KMS-11 (cell line): ENCODE measurements around the gene VSTM2B.

Experiments
- H2AFZ ChIP-seq: fragments of 200-600 bp; sonication (generic); 2 replicates; pipeline ENCODE4 v1.6.1; 2016; ENCODE audit warnings: antibody characterized with exemption, mixed run types, low read depth
- H3K27ac ChIP-seq: fragments of 200-600 bp; sonication (generic); 2 replicates; pipeline ENCODE4 v1.6.1; 2016; ENCODE audit warnings: mild to moderate bottlenecking, mixed run types
- H3K27me3 ChIP-seq: fragments of 200-600 bp; sonication (generic); 2 replicates; pipeline ENCODE4 v1.6.1; 2017; ENCODE audit warnings: mild to moderate bottlenecking, low read depth, mixed run types, moderate library complexity; ENCODE audit not compliant: insufficient read depth
- H3K36me3 ChIP-seq: fragments of 200-600 bp; sonication (generic); 2 replicates; pipeline ENCODE4 v1.6.1; 2017; ENCODE audit warnings: mild to moderate bottlenecking, mixed run types; ENCODE audit not compliant: insufficient read depth
- H3K4me1 ChIP-seq: fragments of 200-600 bp; sonication (generic); 2 replicates; pipeline ENCODE4 v1.6.1; 2016; ENCODE audit warnings: mild to moderate bottlenecking, low read depth, mixed run types; ENCODE audit not compliant: poor library complexity, severe bottlenecking
- H3K4me2 ChIP-seq: fragments of 200-600 bp; sonication (generic); 2 replicates; pipeline ENCODE4 v1.7.0; 2016; ENCODE audit warnings: mild to moderate bottlenecking, mixed run types
- H3K4me3 ChIP-seq: fragments of 200-600 bp; sonication (generic); IDR thresholded peaks from 2 replicates; pipeline ENCODE4 v1.6.1; 2017; ENCODE audit warnings: low read depth, low read length, mixed read lengths; ENCODE audit not compliant: insufficient read depth
- H3K79me2 ChIP-seq: fragments of 200-600 bp; sonication (generic); 2 replicates; pipeline ENCODE4 v1.6.1; 2016; ENCODE audit warnings: low read depth, mixed run types; ENCODE audit not compliant: insufficient read depth
- H3K9ac ChIP-seq: fragments of 200-600 bp; sonication (generic); 2 replicates; pipeline ENCODE4 v1.6.1; 2016; ENCODE audit warnings: mild to moderate bottlenecking, mixed run types
- H4K20me1 ChIP-seq: fragments of 200-600 bp; sonication (generic); 2 replicates; pipeline ENCODE4 v1.6.1; 2016; ENCODE audit warnings: mild to moderate bottlenecking, mixed run types; ENCODE audit not compliant: insufficient read depth
- TF ChIP-seq, protein P1 (sequence below): fragments of 200-600 bp; sonication (generic); conservative IDR thresholded peaks from 2 replicates; pipeline ENCODE4 v1.6.1; 2017; ENCODE audit warnings: low read depth, mild to moderate bottlenecking, antibody characterized with exemption, low read length, moderate library complexity, mixed read lengths

Gene VSTM2B

GRCh38 chr19:29492769-29493168 lies 33.0 kb upstream of the VSTM2B start:
- Histone ChIP-seq H3K4me3 (no peak overlapping the region), H3K4me2 (no peak overlapping the region), H3K4me1 (no peaks in the 10 kb centered on the region), H2AFZ (no peak overlapping the region), H4K20me1 (no peaks in the 10 kb centered on the region), H3K9ac (no peak overlapping the region), H3K27ac (no peak overlapping the region), H3K36me3 (no peaks in the 10 kb centered on the region), H3K27me3 (no peaks in the 10 kb centered on the region), H3K79me2 (no peaks in the 10 kb centered on the region)
- TF ChIP-seq, protein P1, sequence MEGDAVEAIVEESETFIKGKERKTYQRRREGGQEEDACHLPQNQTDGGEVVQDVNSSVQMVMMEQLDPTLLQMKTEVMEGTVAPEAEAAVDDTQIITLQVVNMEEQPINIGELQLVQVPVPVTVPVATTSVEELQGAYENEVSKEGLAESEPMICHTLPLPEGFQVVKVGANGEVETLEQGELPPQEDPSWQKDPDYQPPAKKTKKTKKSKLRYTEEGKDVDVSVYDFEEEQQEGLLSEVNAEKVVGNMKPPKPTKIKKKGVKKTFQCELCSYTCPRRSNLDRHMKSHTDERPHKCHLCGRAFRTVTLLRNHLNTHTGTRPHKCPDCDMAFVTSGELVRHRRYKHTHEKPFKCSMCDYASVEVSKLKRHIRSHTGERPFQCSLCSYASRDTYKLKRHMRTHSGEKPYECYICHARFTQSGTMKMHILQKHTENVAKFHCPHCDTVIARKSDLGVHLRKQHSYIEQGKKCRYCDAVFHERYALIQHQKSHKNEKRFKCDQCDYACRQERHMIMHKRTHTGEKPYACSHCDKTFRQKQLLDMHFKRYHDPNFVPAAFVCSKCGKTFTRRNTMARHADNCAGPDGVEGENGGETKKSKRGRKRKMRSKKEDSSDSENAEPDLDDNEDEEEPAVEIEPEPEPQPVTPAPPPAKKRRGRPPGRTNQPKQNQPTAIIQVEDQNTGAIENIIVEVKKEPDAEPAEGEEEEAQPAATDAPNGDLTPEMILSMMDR: no peak

GRCh38 chr19:29495091-29495490 lies 30.7 kb upstream of the VSTM2B start:
- TF ChIP-seq, protein P1: no peak
- Histone ChIP-seq H3K4me3 (no peak overlapping the region), H4K20me1 (no peaks in the 10 kb centered on the region), H3K4me2 (no peak overlapping the region), H3K27me3 (no peaks in the 10 kb centered on the region; the same call in 1 of the 2 replicates), H3K4me1 (no peaks in the 10 kb centered on the region), H3K36me3 (no peaks in the 10 kb centered on the region), H3K9ac (no peak overlapping the region), H3K27ac (no peak overlapping the region), H2AFZ (no peak overlapping the region), H3K79me2 (no peaks in the 10 kb centered on the region)

DNA sequence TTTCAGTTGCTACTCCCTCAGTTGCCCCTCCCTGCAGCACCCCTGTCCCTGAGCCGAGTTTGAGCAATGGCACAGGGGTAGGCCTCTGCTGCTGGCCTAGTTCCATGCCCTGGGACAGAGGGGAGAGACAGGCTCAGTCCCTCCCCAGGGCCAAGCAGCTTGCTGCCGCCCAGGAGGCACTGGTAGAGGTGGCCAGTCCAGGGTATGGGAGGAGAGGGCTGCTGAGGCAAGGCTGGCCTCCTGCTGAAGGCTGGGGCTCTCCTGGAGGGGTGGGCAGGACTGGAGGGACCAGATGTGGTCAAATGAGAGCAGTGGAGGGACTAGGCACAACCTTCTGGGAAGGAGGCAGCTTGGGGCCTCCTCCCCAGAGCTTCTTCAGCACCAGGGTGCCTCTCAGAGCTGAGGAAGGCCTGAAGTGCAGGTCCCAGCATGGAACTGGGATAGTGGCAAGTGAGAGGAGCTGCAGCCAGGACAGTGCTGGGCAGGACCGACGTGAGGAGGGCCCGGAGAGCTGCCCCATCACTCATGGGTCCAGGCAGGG lies 29.8 kb upstream of the VSTM2B start:
- H3K36me3 ChIP-seq: no peaks in the 10 kb centered on the region
- no peaks in the 10 kb centered on the region for H3K4me1 ChIP-seq
- H3K4me3 ChIP-seq: no peak overlapping the region
- H4K20me1 ChIP-seq: no peaks in the 10 kb centered on the region
- H3K9ac ChIP-seq: no peak overlapping the region
- TF ChIP-seq, protein P1: no peak
- no peak overlapping the region for H3K27ac ChIP-seq
- no peaks in the 10 kb centered on the region for H3K79me2 ChIP-seq
- H2AFZ ChIP-seq: no peak overlapping the region
- H3K27me3 ChIP-seq: no peaks in the 10 kb centered on the region; the same call in 1 of the 2 replicates
- H3K4me2 ChIP-seq: no peak overlapping the region

- H3K79me2 ChIP-seq: no peaks in the 10 kb centered on the region
- H3K27ac ChIP-seq: no peak overlapping the region
- no peak overlapping the region for H3K4me3 ChIP-seq
- no peaks in the 10 kb centered on the region; the same call in 1 of the 2 replicates for H3K27me3 ChIP-seq
- TF ChIP-seq, protein P1: no peak
- no peaks in the 10 kb centered on the region for H3K36me3 ChIP-seq
- H2AFZ ChIP-seq: no peak overlapping the region
- H3K4me1 ChIP-seq: no peaks in the 10 kb centered on the region
- H3K9ac ChIP-seq: no peak overlapping the region
- no peaks in the 10 kb centered on the region for H4K20me1 ChIP-seq
- no peak overlapping the region for H3K4me2 ChIP-seq
These were observed 28.6 kb upstream of the VSTM2B start for GRCh38 chr19:29497241-29497640.
